A673 (cell line): ENCODE measurements around the gene INTU. TPM values are rescaled to one million over a fixed set of nuclear protein-coding genes. Genes with fewer than 3 reads are reported as not detected.
"Not testable (repeated sequence)": the region's sequence is repeated elsewhere in the genome, so short reads cannot be mapped to it uniquely, and the experiment has no call there.

Experiments used
- BruUV-seq: library from RNA; stranded (reverse); fragments of 400-500 nt; replicated peaks from 2 replicates; lab custom pipeline; 2021; lab: Mats Ljungman, UMichigan
- CTCF ChIA-PET: fragments of 300-600 bp; sonication (Branson Sonifier 250); formaldehyde crosslinking; loops from one replicate; lab custom pipeline; 2022; ENCODE audit warnings: antibody characterized with exemption; lab: Charles Lee
- POLR2A ChIA-PET: fragments of 300-600 bp; sonication (Branson Sonifier 250); formaldehyde crosslinking; loops from one replicate; lab custom pipeline; 2022; ENCODE audit warnings: antibody characterized with exemption; ENCODE audit not compliant: low non-redundant PET; lab: Charles Lee
- DNase-seq: peaks from one replicate; pipeline ENCODE4 v3.0.0-alpha.2; 2015; ENCODE audit warnings: low spot score
- H3K27ac ChIP-seq: fragments of 200-600 bp; sonication (generic); 2 replicates; pipeline ENCODE4 v1.5.1; 2016; ENCODE audit warnings: mixed run types, low read depth, mild to moderate bottlenecking, mixed read lengths, antibody characterized with exemption, low read length; ENCODE audit not compliant: poor library complexity, severe bottlenecking
- H3K27me3 ChIP-seq: fragments of 200-600 bp; sonication (generic); replicated peaks from 2 replicates; pipeline ENCODE4 v1.6.1; 2017; ENCODE audit warnings: mixed run types, low read depth, mild to moderate bottlenecking, mixed read lengths, antibody characterized with exemption, low read length; ENCODE audit not compliant: insufficient read depth, poor library complexity
- H3K36me3 ChIP-seq: fragments of 200-600 bp; sonication (generic); 2 replicates; pipeline ENCODE4 v1.6.1; 2016; ENCODE audit warnings: mixed run types, mild to moderate bottlenecking, mixed read lengths, antibody characterized with exemption, low read length; ENCODE audit not compliant: insufficient read depth, poor library complexity, severe bottlenecking
- H3K4me1 ChIP-seq: fragments of 200-600 bp; sonication (generic); 2 replicates; pipeline ENCODE4 v1.6.1; 2017; ENCODE audit warnings: mixed run types, mild to moderate bottlenecking, mixed read lengths, antibody characterized with exemption, low read length; ENCODE audit not compliant: insufficient read depth, poor library complexity, severe bottlenecking
- H3K4me3 ChIP-seq: fragments of 200-600 bp; sonication (generic); 2 replicates; pipeline ENCODE4 v1.5.1; 2016; ENCODE audit warnings: low read depth, mixed run types, mild to moderate bottlenecking, mixed read lengths, low read length; ENCODE audit not compliant: poor library complexity, severe bottlenecking
- H3K9me3 ChIP-seq: fragments of 200-600 bp; sonication (generic); 2 replicates; pipeline ENCODE4 v1.6.1; 2016; ENCODE audit warnings: mixed run types, low read depth, mild to moderate bottlenecking, mixed read lengths, antibody characterized with exemption, low read length; ENCODE audit not compliant: poor library complexity, severe bottlenecking
- CTCF ChIP-seq: fragments of 300-800, 200-600 bp; sonication (generic); conservative IDR thresholded peaks from 2 replicates; pipeline ENCODE4 v1.5.1; 2017; ENCODE audit warnings: low read depth, mild to moderate bottlenecking, antibody characterized with exemption, low read length, moderate library complexity, mixed read lengths
- EZH2 ChIP-seq: fragments of 200-600 bp; sonication (generic); IDR thresholded peaks from 2 replicates; pipeline ENCODE4 v1.6.1; 2017; ENCODE audit warnings: borderline replicate concordance, low read depth, mild to moderate bottlenecking, mixed read lengths, antibody characterized with exemption, low read length; ENCODE audit not compliant: poor library complexity, severe bottlenecking
- intact Hi-C: fragments of 100-400 bp; cut with micrococcal nuclease; formaldehyde crosslinking; loops from one replicate; pipeline ENCODE4 v1.10.0; 2022; ENCODE audit not compliant: unreplicated experiment
- total RNA-seq: library from RNA; stranded (reverse); gene quantifications from 2 replicates; pipeline ENCODE4 v1.2.3, GENCODE V29; 2021

INTU gene
- total RNA-seq, 1 experiment from 2014 or later, result 11.2 TPM

GRCh38 chr4:127643791-127644190, 11.0 kb downstream of the INTU start:
- intact Hi-C loops, result no loop called here
- H3K4me3 ChIP-seq, result no peak overlapping the region
- H3K27me3 ChIP-seq, result no peaks in the 10 kb centered on the region
- no peaks in the 10 kb centered on the region for H3K9me3 ChIP-seq
- no peaks in the 10 kb centered on the region for H3K36me3 ChIP-seq
- TF ChIP-seq CTCF, result no peak
- no peak for TF ChIP-seq EZH2
- no peaks in the 10 kb centered on the region for H3K4me1 ChIP-seq
- ChIA-PET CTCF (no interaction called here), POLR2A (no interaction called here)
- no TSS peak for BruUV-seq
- DNase-seq, result no peak
- no peak overlapping the region for H3K27ac ChIP-seq

- DNase-seq, result no peak
- TF ChIP-seq EZH2, result no peak
- TF ChIP-seq CTCF, result no peak
- H3K36me3 ChIP-seq, result no peaks in the 10 kb centered on the region
- no peak overlapping the region for H3K4me3 ChIP-seq
- intact Hi-C loops, result no loop called here
- H3K27ac ChIP-seq, result no peak overlapping the region
- no TSS peak for BruUV-seq
- no peaks in the 10 kb centered on the region for H3K4me1 ChIP-seq
- H3K9me3 ChIP-seq, result no peaks in the 10 kb centered on the region
- ChIA-PET POLR2A (no interaction called here), CTCF (no interaction called here)
- no peaks in the 10 kb centered on the region for H3K27me3 ChIP-seq
Measured at GRCh38 chr4:127648061-127648460, 15.3 kb downstream of the INTU start.

- CTCF ChIA-PET, POLR2A ChIA-PET, H3K27ac ChIP-seq, BruUV-seq, H3K4me3 ChIP-seq, H3K36me3 ChIP-seq, intact Hi-C loops, H3K27me3 ChIP-seq, H3K4me1 ChIP-seq, DNase-seq, H3K9me3 ChIP-seq: not testable (repeated sequence)
Measured at GRCh38 chr4:127655590-127655989, 22.8 kb downstream of the INTU start.

GRCh38 chr4:127656047-127656680, 23.4 kb downstream of the INTU start:
- TF ChIP-seq EZH2 (no peak), CTCF (no peak)
- H3K27ac ChIP-seq, result no peak overlapping the region
- H3K9me3 ChIP-seq, result no peaks in the 10 kb centered on the region
- no peaks in the 10 kb centered on the region for H3K36me3 ChIP-seq
- CTCF ChIA-PET, result no interaction called here
- no peak for DNase-seq
- H3K27me3 ChIP-seq, result no peaks in the 10 kb centered on the region
- H3K4me1 ChIP-seq, result no peaks in the 10 kb centered on the region
- POLR2A ChIA-PET, result no interaction called here
- BruUV-seq, result no TSS peak
- no peak overlapping the region for H3K4me3 ChIP-seq
- intact Hi-C loops, result no loop called here
